MCF 10A (cell line): Measurements from ENCODE around the gene ZFHX3. TPM values are rescaled to one million over a fixed set of nuclear protein-coding genes. Genes with fewer than 3 reads are reported as not detected.

Source experiments
- BruUV-seq: library from RNA; stranded (reverse); fragments of 400-500 nt; replicated peaks from 2 replicates; lab custom pipeline; 2021; lab: Mats Ljungman, UMichigan
- CTCF ChIA-PET: fragments of 300-600 bp; sonication (Branson Sonifier 250); formaldehyde crosslinking; extraction: SDS; loops from one replicate; lab custom pipeline; 2021; ENCODE audit warnings: antibody characterized with exemption, inconsistent platforms; lab: Yijun Ruan, JAX
- POLR2A ChIA-PET: fragments of 300-600, 350-650 bp; sonication (Branson Sonifier 250); formaldehyde crosslinking; extraction: SDS; loops from one replicate; lab custom pipeline; 2020; ENCODE audit warnings: antibody characterized with exemption, inconsistent platforms; lab: Yijun Ruan, JAX
- DNase-seq: peaks from one replicate; pipeline ENCODE4 v3.0.0-alpha.2; 2018; ENCODE audit not compliant: unreplicated experiment
- H3K27ac Mint-ChIP-seq: one replicate; pipeline ENCODE4 v1.8.0; 2022; ENCODE audit warnings: mild to moderate bottlenecking, low read depth, mixed read lengths; ENCODE audit not compliant: unreplicated experiment
- H3K27me3 Mint-ChIP-seq: one replicate; pipeline ENCODE4 v1.8.0; 2022; ENCODE audit warnings: mixed read lengths; ENCODE audit not compliant: insufficient read depth, unreplicated experiment
- H3K36me3 Mint-ChIP-seq: one replicate; pipeline ENCODE4 v1.8.0; 2022; ENCODE audit warnings: mild to moderate bottlenecking, moderate library complexity, mixed read lengths; ENCODE audit not compliant: insufficient read depth, unreplicated experiment
- H3K4me1 Mint-ChIP-seq: one replicate; pipeline ENCODE4 v1.8.0; 2022; ENCODE audit warnings: mixed read lengths; ENCODE audit not compliant: insufficient read depth, unreplicated experiment
- H3K4me3 Mint-ChIP-seq: one replicate; pipeline ENCODE4 v1.8.0; 2022; ENCODE audit warnings: mild to moderate bottlenecking, moderate library complexity, mixed read lengths; ENCODE audit not compliant: unreplicated experiment
- H3K9me3 Mint-ChIP-seq: one replicate; pipeline ENCODE4 v1.8.0; 2022; ENCODE audit warnings: mixed read lengths; ENCODE audit not compliant: unreplicated experiment
- intact Hi-C: fragments of 100-400 bp; cut with micrococcal nuclease; formaldehyde crosslinking; loops from 2 replicates; pipeline ENCODE4 v1.14.1; 2022
- total RNA-seq: library from RNA; stranded (reverse); gene quantifications from 2 replicates; pipeline ENCODE4 v1.2.3, GENCODE V29; 2022
- TF ChIP-seq, protein P1 (sequence below): fragments of 200-600 bp; IDR thresholded peaks from one replicate; pipeline ENCODE4 v1.8.0; 2022; ENCODE audit warnings: antibody characterized with exemption, mild to moderate bottlenecking; ENCODE audit not compliant: unreplicated experiment

ZFHX3 gene
- total RNA-seq, 1 experiment from 2014 or later = 27.4 TPM

DNA sequence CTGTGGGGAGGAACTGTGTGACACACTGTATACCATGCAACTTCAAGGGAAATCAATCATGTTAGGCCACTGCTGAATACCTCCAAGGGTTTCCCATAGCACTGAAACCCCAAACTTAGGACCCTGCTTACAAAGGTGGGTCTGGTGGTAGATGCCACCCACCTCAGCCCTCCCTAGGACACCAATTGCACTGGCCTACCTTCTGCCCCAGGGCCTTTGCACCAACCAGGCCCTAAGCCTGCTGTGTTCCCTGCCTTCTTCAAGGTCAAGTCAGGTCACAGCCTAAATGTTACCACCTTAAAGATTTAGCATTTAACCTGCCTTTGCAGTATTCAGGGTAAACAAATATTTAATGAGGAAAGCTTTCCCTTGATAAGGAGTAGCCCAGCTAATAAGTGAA is 185.8 kb downstream of the ZFHX3 start:
- ChIA-PET CTCF (interaction anchor here (0.7 to 1.6 kb wide), 2 partner anchors 13 to 30 kb away, joined by 3 to 4 read pairs; no protein-coding TSS in a partner anchor), POLR2A (no interaction called here)
- peaks cover 7% of the 10 kb centered on the region for H3K9me3 Mint-ChIP-seq
- BruUV-seq = no TSS peak
- intact Hi-C loops = no loop called here
- no peak for DNase-seq
- no peak overlapping the region for H3K4me3 Mint-ChIP-seq
- H3K4me1 Mint-ChIP-seq = no peaks in the 10 kb centered on the region
- H3K27ac Mint-ChIP-seq = no peak overlapping the region
- H3K36me3 Mint-ChIP-seq = peaks cover 14% of the 10 kb centered on the region
- no peaks in the 10 kb centered on the region for H3K27me3 Mint-ChIP-seq
- TF ChIP-seq, protein P1, sequence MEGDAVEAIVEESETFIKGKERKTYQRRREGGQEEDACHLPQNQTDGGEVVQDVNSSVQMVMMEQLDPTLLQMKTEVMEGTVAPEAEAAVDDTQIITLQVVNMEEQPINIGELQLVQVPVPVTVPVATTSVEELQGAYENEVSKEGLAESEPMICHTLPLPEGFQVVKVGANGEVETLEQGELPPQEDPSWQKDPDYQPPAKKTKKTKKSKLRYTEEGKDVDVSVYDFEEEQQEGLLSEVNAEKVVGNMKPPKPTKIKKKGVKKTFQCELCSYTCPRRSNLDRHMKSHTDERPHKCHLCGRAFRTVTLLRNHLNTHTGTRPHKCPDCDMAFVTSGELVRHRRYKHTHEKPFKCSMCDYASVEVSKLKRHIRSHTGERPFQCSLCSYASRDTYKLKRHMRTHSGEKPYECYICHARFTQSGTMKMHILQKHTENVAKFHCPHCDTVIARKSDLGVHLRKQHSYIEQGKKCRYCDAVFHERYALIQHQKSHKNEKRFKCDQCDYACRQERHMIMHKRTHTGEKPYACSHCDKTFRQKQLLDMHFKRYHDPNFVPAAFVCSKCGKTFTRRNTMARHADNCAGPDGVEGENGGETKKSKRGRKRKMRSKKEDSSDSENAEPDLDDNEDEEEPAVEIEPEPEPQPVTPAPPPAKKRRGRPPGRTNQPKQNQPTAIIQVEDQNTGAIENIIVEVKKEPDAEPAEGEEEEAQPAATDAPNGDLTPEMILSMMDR = no peak

DNA sequence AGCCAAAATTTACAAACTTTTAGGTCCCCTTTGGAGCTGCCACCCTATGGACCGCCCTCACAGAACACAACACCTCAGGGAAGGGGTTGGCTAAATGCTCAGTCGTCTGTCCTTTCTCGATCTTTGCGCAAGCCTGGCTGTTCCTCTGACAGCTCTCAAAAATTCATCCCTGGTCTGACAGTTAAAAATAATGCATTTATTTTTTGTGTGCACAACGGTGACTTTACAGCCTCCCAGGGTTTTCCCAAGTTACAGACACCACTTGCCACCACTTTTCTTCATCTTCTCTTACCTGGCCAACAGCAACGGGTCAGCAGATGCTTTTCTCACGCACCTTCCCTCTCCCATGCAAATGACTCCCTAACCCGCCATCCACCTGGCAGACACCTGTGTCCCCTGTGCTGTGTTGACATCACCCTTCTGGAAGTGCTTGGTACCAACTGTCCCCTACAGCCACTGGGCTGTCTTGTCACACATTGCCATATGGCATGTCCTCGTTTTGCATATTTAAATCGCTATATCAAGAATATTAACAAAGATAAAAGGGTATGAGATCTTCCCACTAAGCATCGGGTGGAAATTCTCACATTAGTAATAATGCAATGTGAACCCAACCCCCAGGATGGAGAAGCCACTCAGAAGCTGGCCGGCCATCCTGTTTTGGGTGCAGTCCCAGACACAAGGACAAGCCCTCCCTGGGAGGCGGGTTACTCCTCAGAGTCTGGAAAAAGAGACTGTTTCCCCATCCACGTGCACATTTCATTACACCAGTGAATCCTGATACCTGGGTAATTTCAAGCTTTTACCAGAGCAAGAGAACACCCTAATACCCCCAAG is 187.0 kb downstream of the ZFHX3 start:
- DNase-seq = no peak
- no peaks in the 10 kb centered on the region for H3K4me1 Mint-ChIP-seq
- ChIA-PET CTCF (interaction anchor here (0.7 to 5.5 kb wide), 3 partner anchors 11 to 28 kb away, joined by 4 to 43 read pairs (median 4); no protein-coding TSS in a partner anchor), POLR2A (no interaction called here)
- intact Hi-C loops = no loop called here
- no TSS peak for BruUV-seq
- H3K27ac Mint-ChIP-seq = no peak overlapping the region
- peaks cover 7% of the 10 kb centered on the region for H3K9me3 Mint-ChIP-seq
- no peak overlapping the region for H3K4me3 Mint-ChIP-seq
- peaks cover 11% of the 10 kb centered on the region for H3K36me3 Mint-ChIP-seq
- H3K27me3 Mint-ChIP-seq = no peaks in the 10 kb centered on the region
- TF ChIP-seq, protein P1 = no peak

DNA sequence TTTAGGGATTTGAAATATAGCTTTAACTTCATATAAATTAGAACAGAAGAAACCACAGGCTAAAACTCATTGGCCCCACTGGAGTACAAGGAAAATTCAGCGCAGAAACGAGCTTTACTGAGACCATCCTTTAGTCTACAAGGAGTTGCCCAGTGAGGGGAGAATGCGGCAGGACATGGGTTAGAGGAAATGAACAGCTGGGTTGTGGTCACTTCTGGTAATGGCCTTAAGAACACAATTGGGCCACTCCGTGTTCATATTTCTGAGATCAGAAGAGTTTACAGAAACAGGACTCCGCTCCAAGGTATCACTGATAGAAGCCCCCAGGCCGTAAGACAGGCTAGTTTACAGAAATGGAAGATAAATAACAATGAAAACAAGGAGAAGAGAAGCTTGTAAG is 188.3 kb downstream of the ZFHX3 start:
- Mint-ChIP-seq H3K27ac (no peak overlapping the region), H3K4me1 (no peaks in the 10 kb centered on the region), H3K4me3 (no peak overlapping the region), H3K27me3 (no peaks in the 10 kb centered on the region), H3K9me3 (peaks cover 7% of the 10 kb centered on the region), H3K36me3 (peaks cover 7% of the 10 kb centered on the region)
- TF ChIP-seq, protein P1 = no peak
- ChIA-PET POLR2A (no interaction called here), CTCF (interaction anchor here (0.6 to 5.5 kb wide), 2 partner anchors 26 to 235 kb away, joined by 3 to 43 read pairs; no protein-coding TSS in a partner anchor)
- intact Hi-C loops = no loop called here
- no peak for DNase-seq
- no TSS peak for BruUV-seq

DNA sequence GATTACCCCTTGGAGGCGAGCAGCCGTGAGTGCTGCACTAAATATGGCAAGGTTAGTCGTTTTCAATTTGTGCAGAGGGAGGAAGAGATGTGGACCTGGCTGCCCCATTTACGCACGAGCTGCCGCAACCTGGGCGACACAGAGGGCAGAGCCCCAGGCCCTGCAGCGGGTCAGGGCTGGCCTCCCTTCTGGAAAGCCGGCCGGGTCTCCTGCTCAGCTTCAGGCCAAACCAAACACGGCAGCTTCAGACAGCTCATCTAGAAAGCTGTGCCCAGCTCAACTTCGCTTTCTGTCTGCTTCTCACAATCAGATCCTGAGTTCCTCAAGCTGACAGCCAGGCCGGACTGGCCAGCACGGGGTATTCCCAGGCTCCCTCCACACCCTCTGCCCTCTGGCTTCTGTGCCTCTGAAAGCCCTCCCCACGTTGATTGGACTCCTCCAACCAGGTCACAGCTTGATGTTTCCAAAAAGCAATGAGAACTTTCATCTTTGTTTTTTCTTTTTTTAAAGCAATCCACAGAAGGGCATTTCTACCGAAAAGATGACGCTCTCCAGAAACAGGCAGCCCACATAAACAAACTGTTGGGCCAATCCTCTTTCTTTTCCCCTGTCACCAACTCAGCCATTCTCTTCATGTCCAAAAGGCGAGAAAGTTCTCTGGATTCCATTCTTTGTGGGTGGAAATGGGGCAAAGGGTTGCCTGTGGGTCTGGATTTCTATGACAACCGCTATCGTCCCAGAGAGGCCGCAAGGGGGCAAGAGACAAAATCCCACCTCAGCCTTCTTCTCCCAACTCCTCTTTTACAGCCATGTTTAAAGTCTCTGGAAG is 189.0 kb downstream of the ZFHX3 start:
- no peak for DNase-seq
- Mint-ChIP-seq H3K9me3 (peaks cover 7% of the 10 kb centered on the region), H3K27ac (no peak overlapping the region), H3K36me3 (peaks cover 2% of the 10 kb centered on the region), H3K4me3 (no peak overlapping the region), H3K4me1 (no peaks in the 10 kb centered on the region), H3K27me3 (no peaks in the 10 kb centered on the region)
- ChIA-PET CTCF (interaction anchor here (0.6 to 5.5 kb wide), 2 partner anchors 25 to 236 kb away, joined by 3 to 43 read pairs; no protein-coding TSS in a partner anchor), POLR2A (no interaction called here)
- TF ChIP-seq, protein P1 = no peak
- intact Hi-C loops = no loop called here
- no TSS peak for BruUV-seq
